Non-pigmented ciliary epithelial cell (primary cell): ENCODE measurements around the gene C16orf74.

Source experiments
- DNase-seq: peaks from one replicate; pipeline ENCODE4 v3.0.0-alpha.2; 2010; ENCODE audit warnings: low read depth

Gene C16orf74

GRCh38 chr16:85750827-85751697, at the start of gene C16orf74:
Gene C16orf74 (minus strand): TSS chr16:85751096. CDS start chr16:85735217, 15,879 bp downstream.
- DNase-seq, result no peak

GRCh38 chr16:85800321-85800669, 49.4 kb upstream of the C16orf74 start:
- DNase-seq, result no peak

GRCh38 chr16:85799497-85800320, 48.8 kb upstream of the C16orf74 start, which contains the start of the genes COX4I1 and EMC8:
Gene COX4I1 (plus strand): TSS chr16:85799695. CDS start chr16:85801206, 1,511 bp downstream.
Gene EMC8 (minus strand): TSS chr16:85799544. CDS start chr16:85799295, 249 bp downstream.
- peak; percentile 44 for DNase-seq

GRCh38 chr16:85798901-85799496, 48.1 kb upstream of the C16orf74 start:
- DNase-seq, result no peak

- DNase-seq, result no peak
Measured at GRCh38 chr16:85798283-85798776, 47.4 kb upstream of the C16orf74 start.

GRCh38 chr16:85796599-85796998, 45.7 kb upstream of the C16orf74 start:
- no peak for DNase-seq

GRCh38 chr16:85796152-85796551, 45.3 kb upstream of the C16orf74 start:
- DNase-seq, result no peak

- DNase-seq, result no peak
Measured at GRCh38 chr16:85794696-85795095, 43.8 kb upstream of the C16orf74 start.

- no peak for DNase-seq
Measured at GRCh38 chr16:85793662-85794298, 42.9 kb upstream of the C16orf74 start.

GRCh38 chr16:85789773-85790172, 38.9 kb upstream of the C16orf74 start:
- no peak for DNase-seq

GRCh38 chr16:85788819-85789218, 37.9 kb upstream of the C16orf74 start:
- DNase-seq, result no peak

GRCh38 chr16:85785927-85786326, 35.0 kb upstream of the C16orf74 start:
- DNase-seq, result no peak

- DNase-seq, result no peak
Measured at GRCh38 chr16:85784813-85785212, 33.9 kb upstream of the C16orf74 start.

- DNase-seq, result no peak
Measured at GRCh38 chr16:85783441-85783840, 32.5 kb upstream of the C16orf74 start.

GRCh38 chr16:85782451-85782850, 31.6 kb upstream of the C16orf74 start:
- DNase-seq, result no peak

GRCh38 chr16:85781695-85782370, 30.9 kb upstream of the C16orf74 start:
- no peak for DNase-seq

GRCh38 chr16:85781156-85781555, 30.3 kb upstream of the C16orf74 start:
- DNase-seq, result no peak

GRCh38 chr16:85780281-85780680, 29.4 kb upstream of the C16orf74 start:
- DNase-seq, result no peak

- no peak for DNase-seq
Measured at GRCh38 chr16:85778873-85779272, 28.0 kb upstream of the C16orf74 start.

GRCh38 chr16:85777583-85778310, 26.9 kb upstream of the C16orf74 start:
- no peak for DNase-seq
